ENCODE results near the gene XRN1.
"Not testable (repeated sequence)": the region's sequence is repeated elsewhere in the genome, so short reads cannot be mapped to it uniquely, and the experiment has no call there.

The XRN1 gene, protein sequence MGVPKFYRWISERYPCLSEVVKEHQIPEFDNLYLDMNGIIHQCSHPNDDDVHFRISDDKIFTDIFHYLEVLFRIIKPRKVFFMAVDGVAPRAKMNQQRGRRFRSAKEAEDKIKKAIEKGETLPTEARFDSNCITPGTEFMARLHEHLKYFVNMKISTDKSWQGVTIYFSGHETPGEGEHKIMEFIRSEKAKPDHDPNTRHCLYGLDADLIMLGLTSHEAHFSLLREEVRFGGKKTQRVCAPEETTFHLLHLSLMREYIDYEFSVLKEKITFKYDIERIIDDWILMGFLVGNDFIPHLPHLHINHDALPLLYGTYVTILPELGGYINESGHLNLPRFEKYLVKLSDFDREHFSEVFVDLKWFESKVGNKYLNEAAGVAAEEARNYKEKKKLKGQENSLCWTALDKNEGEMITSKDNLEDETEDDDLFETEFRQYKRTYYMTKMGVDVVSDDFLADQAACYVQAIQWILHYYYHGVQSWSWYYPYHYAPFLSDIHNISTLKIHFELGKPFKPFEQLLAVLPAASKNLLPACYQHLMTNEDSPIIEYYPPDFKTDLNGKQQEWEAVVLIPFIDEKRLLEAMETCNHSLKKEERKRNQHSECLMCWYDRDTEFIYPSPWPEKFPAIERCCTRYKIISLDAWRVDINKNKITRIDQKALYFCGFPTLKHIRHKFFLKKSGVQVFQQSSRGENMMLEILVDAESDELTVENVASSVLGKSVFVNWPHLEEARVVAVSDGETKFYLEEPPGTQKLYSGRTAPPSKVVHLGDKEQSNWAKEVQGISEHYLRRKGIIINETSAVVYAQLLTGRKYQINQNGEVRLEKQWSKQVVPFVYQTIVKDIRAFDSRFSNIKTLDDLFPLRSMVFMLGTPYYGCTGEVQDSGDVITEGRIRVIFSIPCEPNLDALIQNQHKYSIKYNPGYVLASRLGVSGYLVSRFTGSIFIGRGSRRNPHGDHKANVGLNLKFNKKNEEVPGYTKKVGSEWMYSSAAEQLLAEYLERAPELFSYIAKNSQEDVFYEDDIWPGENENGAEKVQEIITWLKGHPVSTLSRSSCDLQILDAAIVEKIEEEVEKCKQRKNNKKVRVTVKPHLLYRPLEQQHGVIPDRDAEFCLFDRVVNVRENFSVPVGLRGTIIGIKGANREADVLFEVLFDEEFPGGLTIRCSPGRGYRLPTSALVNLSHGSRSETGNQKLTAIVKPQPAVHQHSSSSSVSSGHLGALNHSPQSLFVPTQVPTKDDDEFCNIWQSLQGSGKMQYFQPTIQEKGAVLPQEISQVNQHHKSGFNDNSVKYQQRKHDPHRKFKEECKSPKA (N-terminal part only)

DNA sequence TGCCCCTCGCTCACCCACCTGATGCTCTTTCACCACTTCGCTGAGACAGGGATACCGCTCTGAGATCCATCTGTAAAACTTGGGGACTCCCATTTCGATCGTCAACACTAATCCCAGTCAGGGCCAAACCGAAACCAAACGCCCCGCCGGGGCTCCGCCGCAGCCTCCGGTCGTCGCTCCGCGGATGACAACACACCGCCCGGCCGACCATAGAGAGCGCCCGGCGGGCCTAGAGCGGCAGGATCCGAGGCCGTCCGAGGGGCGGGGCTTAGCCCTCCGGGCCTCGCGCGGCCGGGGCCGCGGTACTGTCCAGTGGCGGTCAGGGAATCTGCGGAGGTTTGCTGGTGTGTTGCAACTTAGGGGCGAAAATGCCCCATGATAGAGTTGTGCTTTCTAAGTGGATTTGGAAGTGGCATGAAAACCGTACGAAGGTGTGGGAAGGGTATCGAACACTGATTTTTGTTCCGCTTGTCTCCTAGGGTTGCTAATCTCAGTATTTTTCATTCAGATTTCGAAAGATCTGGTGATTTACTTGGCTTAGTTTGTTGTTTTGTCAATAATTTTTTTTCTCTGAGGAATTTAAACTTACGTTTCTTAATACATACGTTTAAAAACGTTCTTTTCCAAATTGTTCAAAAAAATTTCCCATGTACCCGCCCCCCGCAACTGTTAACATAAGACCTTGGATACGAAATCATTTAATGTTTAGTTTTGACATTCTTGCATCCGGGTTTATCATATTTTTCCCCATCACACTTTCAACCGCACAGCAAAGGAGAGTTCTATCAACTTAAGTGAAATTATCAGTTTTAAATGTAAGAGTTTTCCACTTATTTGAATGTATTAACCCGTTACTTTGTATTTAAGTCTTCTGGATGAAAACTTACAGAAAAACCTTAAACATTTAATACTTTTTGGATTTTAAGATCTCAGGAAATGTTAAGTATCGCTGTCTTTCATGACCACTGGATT is at the start of gene XRN1:
XRN1 (minus strand) TSS at position 186 of the 972 bp plus-strand sequence; CDS start at position 93, 93 bp downstream.
- in situ Hi-C loops (cut with MboI; ENCODE audit: low sequenced_read_pairs): no loop called here

GRCh38 chr3:142495103-142495502 is 47.3 kb upstream of the XRN1 start:
- in situ Hi-C loops (cut with MboI; ENCODE audit: low sequenced_read_pairs): no loop called here

GRCh38 chr3:142492184-142492583 is 44.3 kb upstream of the XRN1 start:
- in situ Hi-C loops (cut with MboI; ENCODE audit: low sequenced_read_pairs): no loop called here

DNA sequence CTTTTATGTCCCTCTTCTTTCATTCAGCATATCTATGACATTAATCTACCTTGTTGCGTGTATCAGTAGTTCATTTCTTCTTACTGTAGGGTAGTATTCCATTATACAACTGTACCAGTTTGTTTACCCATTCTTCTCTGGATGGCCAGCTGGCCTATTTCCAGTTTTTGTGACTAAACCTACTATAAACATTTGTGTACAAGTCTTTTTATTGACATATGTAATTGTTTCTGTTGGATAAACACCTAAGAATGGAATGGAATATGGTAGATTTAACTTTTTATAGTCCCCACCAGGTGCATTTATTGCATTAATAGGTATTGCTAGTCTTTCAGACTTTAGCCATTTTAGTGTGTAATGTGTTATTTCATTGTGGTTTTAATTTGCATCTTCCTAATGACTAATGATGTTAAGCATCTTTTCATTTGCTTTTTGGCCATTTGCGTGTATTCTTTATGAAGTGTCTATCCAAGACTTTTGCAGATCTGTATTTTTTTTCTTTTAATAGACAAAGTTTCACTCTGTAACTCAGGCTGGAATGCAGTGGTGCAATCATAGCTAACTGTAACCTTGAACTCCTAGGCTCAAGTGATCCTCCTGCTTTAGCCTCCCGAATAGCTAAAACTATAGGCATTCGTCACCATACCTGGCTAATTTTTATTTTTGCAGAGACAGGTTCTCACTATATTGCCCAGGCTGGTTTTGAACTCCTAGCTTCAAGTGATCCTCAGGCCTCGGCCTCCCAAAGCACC is 41.9 kb upstream of the XRN1 start:
- in situ Hi-C loops (cut with MboI; ENCODE audit: low sequenced_read_pairs): no loop called here

DNA sequence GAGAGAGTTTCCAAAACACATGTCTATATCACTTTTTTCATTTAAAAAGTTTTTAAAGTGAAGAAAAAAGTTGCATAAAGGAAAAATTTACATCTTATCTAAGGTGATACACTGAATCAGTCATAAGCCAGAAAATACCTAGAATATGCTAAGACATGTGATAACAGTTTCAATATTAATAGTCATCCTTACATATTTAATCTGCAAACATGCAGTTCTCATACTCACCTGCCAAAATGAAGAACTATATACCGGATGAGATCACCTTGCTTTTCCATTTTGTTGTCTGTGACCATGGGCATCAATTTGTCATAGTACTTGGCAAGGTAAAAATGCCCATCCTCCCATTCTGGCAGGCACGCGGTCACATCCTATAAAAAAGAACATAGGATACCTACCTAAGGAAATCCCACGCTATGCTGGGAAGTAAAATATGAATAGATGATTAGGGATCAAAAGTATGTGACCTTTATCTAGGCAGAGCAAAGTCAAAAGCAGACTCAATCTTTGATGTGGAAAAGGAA is 37.1 kb upstream of the XRN1 start:
- in situ Hi-C loops (cut with MboI; ENCODE audit: low sequenced_read_pairs): no loop called here

DNA sequence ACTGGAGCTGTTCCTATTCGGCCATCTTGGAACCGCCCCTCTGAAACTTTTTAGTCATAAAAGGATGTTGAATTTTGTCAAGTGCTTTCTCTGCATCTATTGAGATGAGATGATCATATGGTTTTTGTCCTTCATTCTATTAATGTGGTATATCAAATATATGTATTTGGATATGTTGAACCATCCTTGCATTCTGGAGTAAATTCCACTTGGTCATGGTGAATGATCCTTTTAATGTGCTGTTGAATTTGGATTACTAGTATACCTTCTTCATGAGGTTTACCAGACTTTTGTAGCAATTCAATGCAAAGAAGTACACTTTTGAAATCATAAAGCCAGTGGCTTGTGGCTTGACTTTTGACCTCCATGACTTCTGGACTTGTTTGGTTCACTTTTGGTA is 33.4 kb upstream of the XRN1 start:
- in situ Hi-C loops (cut with MboI; ENCODE audit: low sequenced_read_pairs): no loop called here

GRCh38 chr3:142470826-142471225 is 23.0 kb upstream of the XRN1 start:
- in situ Hi-C loops (cut with MboI; ENCODE audit: low sequenced_read_pairs): no loop called here

- in situ Hi-C loops (cut with MboI; ENCODE audit: low sequenced_read_pairs): no loop called here
Observed at GRCh38 chr3:142468456-142468855, 20.6 kb upstream of the XRN1 start.

GRCh38 chr3:142467768-142468167 is 19.9 kb upstream of the XRN1 start:
- in situ Hi-C loops (cut with MboI; ENCODE audit: low sequenced_read_pairs): no loop called here

DNA sequence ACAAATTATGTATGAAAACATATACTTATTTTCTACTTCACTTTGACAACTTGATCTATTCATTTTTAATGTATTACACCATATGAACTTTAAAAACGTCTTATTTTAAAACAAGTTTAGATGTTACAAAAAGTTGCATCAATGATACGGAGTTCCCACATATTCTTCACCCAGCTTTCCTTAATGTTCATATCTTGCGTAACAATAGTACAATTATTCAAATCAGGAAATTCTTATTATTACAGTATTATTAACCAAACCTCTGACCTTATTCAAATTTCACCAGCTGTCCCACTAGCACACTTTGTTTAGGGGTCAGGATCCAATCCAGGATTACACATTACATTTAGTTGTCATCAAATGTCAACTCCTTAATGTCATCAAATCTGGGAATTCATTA is 12.9 kb upstream of the XRN1 start:
- in situ Hi-C loops (cut with MboI; ENCODE audit: low sequenced_read_pairs): no loop called here

GRCh38 chr3:142459929-142460328 is 12.1 kb upstream of the XRN1 start:
- in situ Hi-C loops (cut with MboI; ENCODE audit: low sequenced_read_pairs): no loop called here

GRCh38 chr3:142459096-142459495 is 11.3 kb upstream of the XRN1 start:
- in situ Hi-C loops (cut with MboI; ENCODE audit: low sequenced_read_pairs): no loop called here

GRCh38 chr3:142450881-142451280 is 3.0 kb upstream of the XRN1 start:
- in situ Hi-C loops (cut with MboI; ENCODE audit: low sequenced_read_pairs): no loop called here

GRCh38 chr3:142450189-142450588 is 2.4 kb upstream of the XRN1 start:
- in situ Hi-C loops (cut with MboI; ENCODE audit: low sequenced_read_pairs): no loop called here

DNA sequence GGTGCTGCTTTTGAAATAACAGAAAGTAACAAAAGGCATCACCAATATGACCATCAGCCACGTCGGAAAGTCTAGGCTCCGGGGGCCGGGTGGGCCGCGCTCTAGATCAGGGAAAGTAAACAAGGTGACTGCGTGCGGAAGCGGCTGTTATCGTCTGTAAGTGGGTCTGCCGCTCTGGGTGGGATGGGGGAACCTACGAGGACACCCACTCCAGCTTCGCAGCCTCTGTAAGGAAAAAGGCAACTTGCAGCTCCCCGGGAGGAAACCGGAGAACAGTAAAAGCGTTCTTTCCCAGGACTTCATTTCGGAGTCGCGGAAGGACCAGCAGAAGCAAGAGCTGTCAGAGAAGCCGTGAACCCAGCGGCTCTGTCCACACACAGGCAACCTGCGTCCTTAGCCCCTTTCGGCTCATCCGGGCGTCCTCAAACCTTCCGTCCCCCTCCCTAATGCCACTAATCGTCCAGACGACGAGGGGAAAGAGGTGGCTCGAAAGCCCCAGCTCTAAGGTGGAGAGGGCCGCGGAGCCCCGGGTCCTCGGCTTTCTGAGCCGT is 461 bp downstream of the XRN1 start:
- in situ Hi-C loops (cut with MboI; ENCODE audit: low sequenced_read_pairs): no loop called here

DNA sequence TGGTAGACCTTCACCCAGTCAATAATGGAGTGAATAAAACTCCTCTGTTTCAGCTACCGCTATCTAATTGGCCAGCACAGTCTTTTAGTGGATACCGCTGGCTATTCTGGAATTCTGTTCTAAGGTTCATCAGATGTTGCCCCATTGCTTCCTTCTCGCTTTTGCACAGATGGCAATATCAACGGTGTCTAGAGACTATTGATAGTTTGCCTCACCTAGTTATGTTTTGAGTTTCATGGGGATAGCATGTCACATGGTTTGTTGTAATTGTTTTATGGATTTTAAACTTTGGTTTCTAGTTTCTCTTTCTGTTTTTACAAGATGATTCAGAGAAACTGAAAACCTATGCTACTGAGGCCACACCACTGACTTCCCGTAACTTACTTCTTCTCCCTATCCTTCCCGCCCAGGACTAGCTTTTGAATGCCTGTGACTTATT is 2.0 kb downstream of the XRN1 start:
- in situ Hi-C loops (cut with MboI; ENCODE audit: low sequenced_read_pairs): no loop called here

DNA sequence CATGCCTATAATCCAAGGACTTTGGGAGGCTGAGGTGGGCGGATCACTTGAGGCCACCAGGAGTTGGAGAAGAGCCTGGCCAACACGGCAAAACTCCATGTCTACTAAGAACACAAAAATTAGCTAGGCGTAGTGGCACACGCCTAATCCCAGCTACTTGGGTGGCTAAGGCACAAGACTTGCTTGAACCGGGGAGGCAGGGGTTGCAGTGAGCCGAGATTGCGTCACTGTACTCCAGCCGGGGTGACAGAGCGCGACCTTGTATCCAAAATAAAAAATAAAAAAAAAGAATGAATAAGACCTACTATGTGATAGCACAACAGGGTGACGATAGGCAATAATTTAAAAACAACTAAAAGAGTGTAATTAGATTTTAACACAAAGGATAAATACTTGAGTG is 3.5 kb downstream of the XRN1 start:
- in situ Hi-C loops (cut with MboI; ENCODE audit: low sequenced_read_pairs): no loop called here

DNA sequence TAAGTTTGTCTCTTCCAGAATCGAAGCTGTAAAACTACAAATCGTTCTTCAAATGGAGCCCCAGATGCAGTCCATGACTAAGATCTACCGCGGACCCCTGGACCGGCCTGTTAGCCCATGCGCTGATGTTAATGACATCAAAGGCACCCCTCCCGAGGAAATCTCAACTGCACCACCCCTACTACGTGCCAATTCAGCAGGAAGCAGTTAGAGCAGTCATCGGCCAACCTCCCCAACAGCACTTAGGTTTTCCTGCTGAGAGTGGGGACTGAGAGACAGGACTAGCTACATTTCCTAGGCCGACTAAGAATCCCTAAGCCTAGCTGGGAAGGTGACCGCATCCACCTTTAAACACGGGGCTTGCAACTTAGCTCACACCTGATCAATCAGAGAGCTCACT is 4.8 kb downstream of the XRN1 start:
- in situ Hi-C loops (cut with MboI; ENCODE audit: low sequenced_read_pairs): not testable (repeated sequence)

Measured in hTERT RPE-1 (cell line).